ENCODE data around the gene OSBPL9. TPM values are rescaled to one million over a fixed set of nuclear protein-coding genes. Genes with fewer than 3 reads are reported as not detected.

Gene OSBPL9
- total and polyA plus RNA-seq, 9 of the 15 experiments (the other 6 are each of a cell fraction or from before 2014, with no cell fraction given) = 43.9 to 217 (median 170) TPM

- TF ChIP-seq ARID4B (CRISPR knock-in tag; IDR thresholded peaks at IDR 0.05) = no peak
These were observed 164.0 kb downstream of the OSBPL9 start (continued) for GRCh38 chr1:51780927-51781326.

- no peaks in the 10 kb centered on the region for H3K27me3 ChIP-seq (ENCODE audit: control insufficient read depth in 2 of 2, insufficient read depth in 2 of 2, low read length in 2 of 2)
- BruUV-seq (replicated peaks) = no TSS peak
- CTCF ChIA-PET (ENCODE audit: low intra/inter-chr PET ratio) = interaction anchor here (0.7 kb wide), 1 partner anchor 29 kb away, joined by 3 read pairs; no protein-coding TSS in a partner anchor
- H3K4me1 ChIP-seq (replicated peaks in 1 of 2; ENCODE audit: control insufficient read depth in 2 of 2, insufficient read depth in 2 of 2, low read length in 2 of 2) = no peaks in the 10 kb centered on the region
- ATAC-seq (no peak), FAIRE-seq (no peak), DNase-seq (ENCODE audit: extremely low read depth in 1 of 4, low spot score in 3 of 4) (no peak)
- no peaks in the 10 kb centered on the region for H4K20me1 ChIP-seq (replicated peaks; ENCODE audit: control insufficient read depth, insufficient read depth, low read length)
- H3K9me1 ChIP-seq (ENCODE audit: control insufficient read depth, insufficient read depth, low read length) = no peaks in the 10 kb centered on the region
- intact Hi-C loops (cut with micrococcal nuclease) (no loop called here), in situ Hi-C loops (cut with MboI) (no loop called here)
- H3K4me3 ChIP-seq = no peak overlapping the region
- no peak overlapping the region for H3K9ac ChIP-seq (ENCODE audit: insufficient read depth in 1 of 2, low read depth in 2 of 2, low read length in 2 of 2)
- POLR2A ChIA-PET = interaction anchor here (0.9 to 1.4 kb wide), 4 partner anchors 13 to 472 kb away, joined by 3 to 4 read pairs (median 3); no protein-coding TSS in a partner anchor
- TF ChIP-seq ERF (CRISPR knock-in tag; IDR thresholded peaks at IDR 0.05) (no peak), POLR2AphosphoS2 (IDR thresholded peaks at IDR 0.05; ENCODE audit: low read length) (peak; percentile 42; the same call in 1 of the 2 replicates), POLR2A (conservative IDR thresholded peaks at IDR 0.05) (0 out of 2 replicates have a peak, but pooled peaks have one; percentile 43), POLR2B (IDR thresholded peaks at IDR 0.05; ENCODE audit: low read depth, partially characterized antibody) (peak; percentile 37), SIRT6 (IDR thresholded peaks at IDR 0.05; ENCODE audit: low read depth, low read length) (peak; percentile 53)
- no peak overlapping the region for H2AFZ ChIP-seq (ENCODE audit: low read depth, low read length)
- no peak overlapping the region for H3K27ac ChIP-seq (ENCODE audit: extremely low read depth, low read depth, low read length)
- H3K36me3 ChIP-seq (ENCODE audit: control insufficient read depth, insufficient read depth, low read length) = peaks cover 93% of the 10 kb centered on the region
- H3K4me2 ChIP-seq (ENCODE audit: insufficient read depth, low read length) = no peak overlapping the region
- no peaks in the 10 kb centered on the region for H3K79me2 ChIP-seq (ENCODE audit: control insufficient read depth, insufficient read depth, low read length)
- H3K9me3 ChIP-seq (replicated peaks; ENCODE audit: control insufficient read depth, insufficient read depth, low read depth, low read length) = no peaks in the 10 kb centered on the region
- 74% methylated on average over 4 of the region's 4 CpGs for WGBS (ENCODE audit: insufficient coverage, low coverage, missing lambda C conversion rate)
These were observed 168.1 kb downstream of the OSBPL9 start for GRCh38 chr1:51784997-51785421.
